Myocyte (in vitro differentiated cells): ENCODE results near the gene MICAL1. TPM values are rescaled to one million over a fixed set of nuclear protein-coding genes. Genes with fewer than 3 reads are reported as not detected.

Experiments
- DNase-seq: peaks from one replicate; pipeline ENCODE4 v3.0.0-alpha.2; 2012; ENCODE audit warnings: low read depth
- total RNA-seq: library from RNA; depleted of rRNA; stranded (reverse); fragments of >200 nt; gene quantifications from 2 replicates; pipeline ENCODE4 v1.2.3, GENCODE V29; 2014

MICAL1 gene
- total RNA-seq, 1 donor from 2014 or later, result 170 TPM

GRCh38 chr6:109454496-109455436, 806 bp downstream of the MICAL1 start:
- peak; percentile 41 for DNase-seq

- peak; percentile 96 for DNase-seq
Observed at GRCh38 chr6:109453594-109454495, 1.7 kb downstream of the MICAL1 start.

- DNase-seq, result no peak
Observed at GRCh38 chr6:109453156-109453555, 2.4 kb downstream of the MICAL1 start.

- DNase-seq, result no peak
Observed at GRCh38 chr6:109452181-109452580, 3.4 kb downstream of the MICAL1 start.

- DNase-seq, result no peak
Observed at GRCh38 chr6:109451376-109451775, 4.2 kb downstream of the MICAL1 start.

GRCh38 chr6:109450801-109451200, 4.8 kb downstream of the MICAL1 start:
- no peak for DNase-seq

GRCh38 chr6:109449795-109450673, 5.5 kb downstream of the MICAL1 start:
- DNase-seq, result no peak

- no peak for DNase-seq
Observed at GRCh38 chr6:109449064-109449794, 6.3 kb downstream of the MICAL1 start.

- no peak for DNase-seq
Observed at GRCh38 chr6:109448615-109449014, 7.0 kb downstream of the MICAL1 start.

- DNase-seq, result no peak
Observed at GRCh38 chr6:109447878-109448555, 7.6 kb downstream of the MICAL1 start.

GRCh38 chr6:109447087-109447486, 8.5 kb downstream of the MICAL1 start:
- DNase-seq, result no peak

- no peak for DNase-seq
Observed at GRCh38 chr6:109446541-109446940, 9.0 kb downstream of the MICAL1 start.

GRCh38 chr6:109446072-109446471, 9.5 kb downstream of the MICAL1 start:
- no peak for DNase-seq

- DNase-seq, result no peak
Observed at GRCh38 chr6:109445382-109445781, 10.2 kb downstream of the MICAL1 start.

GRCh38 chr6:109443425-109443950, 12.1 kb downstream of the MICAL1 start:
- DNase-seq, result no peak

- no peak for DNase-seq
Observed at GRCh38 chr6:109442393-109442924, 13.1 kb downstream of the MICAL1 start.

- peak; percentile 44 for DNase-seq
Observed at GRCh38 chr6:109441069-109441816, 14.3 kb downstream of the MICAL1 start.

GRCh38 chr6:109440331-109441068, 15.1 kb downstream of the MICAL1 start, which contains the start of the genes PPIL6 and SMPD2:
PPIL6 (minus strand) TSS chr6:109440628; CDS start chr6:109440590, 38 bp downstream.
SMPD2 (plus strand) TSS chr6:109440724; CDS start chr6:109441122, 398 bp downstream.
- peak; percentile 96 for DNase-seq
